ENCODE results near the gene CRYZL1. TPM values are rescaled to one million over a fixed set of nuclear protein-coding genes. Genes with fewer than 3 reads are reported as not detected.

Gene CRYZL1
- 11.7 to 14.0 TPM (median 13.3 TPM) in 5 replicates for total RNA-seq (2022; extraction: Qiagen RNA extraction; ENCODE audit: low read depth)

DNA sequence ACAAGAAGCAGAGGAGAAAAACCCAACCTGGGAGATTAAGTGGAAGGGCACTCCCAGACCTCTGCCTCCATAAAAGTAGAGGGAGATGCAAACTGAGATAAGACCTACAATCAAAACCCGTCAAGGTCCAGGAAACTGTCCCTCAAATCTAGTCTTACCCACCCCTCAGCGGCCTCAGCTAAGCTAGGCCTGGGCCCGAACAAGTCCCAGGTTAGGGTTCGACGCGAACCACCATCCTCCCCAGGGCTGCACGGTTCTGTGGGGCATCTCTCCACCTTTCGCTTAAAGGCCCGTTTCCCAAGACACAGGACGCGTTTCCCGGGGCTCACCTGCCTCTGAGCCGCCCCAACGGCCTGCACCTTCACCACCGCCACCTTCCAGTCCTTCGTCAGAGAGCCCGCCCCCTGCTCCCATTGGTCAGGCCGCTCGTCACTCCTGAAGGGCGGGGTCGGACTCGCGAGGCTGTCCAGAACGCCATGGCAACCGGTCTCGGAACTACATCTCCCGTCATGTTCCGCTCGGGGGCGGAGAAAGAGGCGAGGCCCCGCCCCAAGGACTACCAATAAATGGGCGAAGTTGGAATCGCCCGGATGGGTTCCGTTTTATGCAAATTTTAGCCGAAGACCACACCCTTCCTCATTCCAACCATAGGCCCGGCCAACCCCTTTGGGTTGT lies at the start of gene CRYZL1:
TSS of gene CRYZL1 (minus strand) at position 390 of the 675 bp plus-strand sequence. CDS start 10,190 bp downstream, outside the sequence.

DNA sequence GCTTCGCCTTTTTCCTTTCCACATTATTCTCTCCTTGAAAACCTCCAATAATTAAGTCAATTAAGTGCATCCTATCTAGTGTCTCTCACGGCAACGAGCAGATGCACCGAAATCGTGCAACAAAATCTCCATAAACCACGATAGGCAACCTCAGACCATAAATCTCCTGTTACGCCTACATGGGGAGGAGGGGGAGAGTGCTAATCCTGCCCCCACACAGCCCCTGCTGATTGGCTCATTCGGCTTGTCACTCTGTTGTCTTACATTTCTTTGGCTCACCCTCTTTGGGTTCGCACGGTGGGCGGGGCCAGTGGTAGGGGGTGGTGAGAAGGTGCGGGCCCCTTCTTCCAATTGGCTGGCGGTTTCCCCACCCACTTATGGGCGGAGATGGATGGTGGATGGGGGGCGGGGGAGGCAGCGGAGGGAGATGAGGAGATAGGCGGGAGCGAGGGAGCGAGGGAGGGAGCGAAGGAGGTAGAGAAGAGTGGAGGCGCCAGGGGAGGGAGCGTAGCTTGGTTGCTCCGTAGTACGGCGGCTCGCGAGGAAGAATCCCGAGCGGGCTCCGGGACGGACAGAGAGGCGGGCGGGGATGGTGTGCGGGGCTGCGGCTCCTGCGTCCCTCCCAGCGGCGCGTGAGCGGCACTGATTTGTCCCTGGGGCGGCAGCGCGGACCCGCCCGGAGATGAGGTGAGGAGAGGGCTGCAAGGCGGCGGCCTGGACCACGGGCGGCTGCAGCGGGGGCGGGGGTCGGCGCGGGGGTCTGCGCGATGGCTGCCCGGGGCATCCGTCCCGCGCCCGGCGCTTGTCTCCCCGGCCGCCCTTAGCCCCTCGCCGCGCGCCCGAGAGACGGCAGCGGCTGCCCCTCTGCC lies 720 bp upstream of the CRYZL1 start, which contains the start of gene ITSN1:
TSS of gene ITSN1 (plus strand) at position 475 of the 869 bp plus-strand sequence. CDS start 76,328 bp downstream, outside the sequence.

GRCh38 chr21:33588485-33589335 lies 52.8 kb downstream of the CRYZL1 start, which contains the start of gene DONSON:
TSS of gene DONSON (minus strand) at chr21:33588684. CDS start at chr21:33588641, 43 bp downstream.

DNA sequence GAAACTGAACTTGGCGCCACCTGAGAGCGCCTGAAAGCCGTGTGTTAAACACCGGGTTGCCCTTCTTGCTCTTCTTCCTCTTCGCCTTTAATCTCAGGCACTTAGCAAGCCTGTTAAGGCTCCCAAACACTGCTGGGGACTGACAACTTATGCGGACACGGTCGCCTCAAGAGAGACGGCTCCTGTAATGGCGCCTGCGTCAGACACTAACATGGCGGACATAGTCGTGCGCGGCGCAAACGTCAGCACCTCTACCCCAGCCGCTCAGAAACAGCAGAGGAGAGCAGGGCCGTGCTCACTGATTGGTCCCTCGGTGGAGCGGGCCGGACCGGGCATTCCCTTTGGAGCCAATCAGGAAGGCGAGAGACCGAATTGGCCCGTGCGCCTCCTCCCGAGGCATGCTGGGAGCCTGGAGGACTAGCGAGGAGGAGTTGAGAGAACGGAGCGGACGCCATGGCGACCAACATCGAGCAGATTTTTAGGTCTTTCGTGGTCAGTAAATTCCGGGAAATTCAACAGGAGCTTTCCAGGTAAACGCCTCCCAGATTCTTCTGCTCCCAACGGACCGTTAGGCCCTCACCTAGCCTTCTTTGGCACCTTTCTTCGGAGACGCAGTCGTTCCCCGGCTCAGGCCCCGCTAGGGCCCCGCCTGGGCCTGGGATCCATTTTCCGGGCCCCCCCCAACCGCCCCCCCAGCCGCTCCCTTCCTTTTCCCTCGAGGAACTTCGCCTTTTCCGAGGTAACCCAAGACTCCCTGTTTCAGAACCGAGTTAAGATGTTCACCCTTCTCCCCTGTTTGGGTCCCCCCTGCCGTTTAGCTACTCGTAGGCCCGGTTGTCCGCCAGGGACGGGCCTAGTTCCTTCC lies 98.7 kb downstream of the CRYZL1 start, which contains the start of gene SON:
TSS of gene SON (plus strand) at position 399 of the 865 bp plus-strand sequence. CDS start at position 454, 55 bp downstream.

DNA sequence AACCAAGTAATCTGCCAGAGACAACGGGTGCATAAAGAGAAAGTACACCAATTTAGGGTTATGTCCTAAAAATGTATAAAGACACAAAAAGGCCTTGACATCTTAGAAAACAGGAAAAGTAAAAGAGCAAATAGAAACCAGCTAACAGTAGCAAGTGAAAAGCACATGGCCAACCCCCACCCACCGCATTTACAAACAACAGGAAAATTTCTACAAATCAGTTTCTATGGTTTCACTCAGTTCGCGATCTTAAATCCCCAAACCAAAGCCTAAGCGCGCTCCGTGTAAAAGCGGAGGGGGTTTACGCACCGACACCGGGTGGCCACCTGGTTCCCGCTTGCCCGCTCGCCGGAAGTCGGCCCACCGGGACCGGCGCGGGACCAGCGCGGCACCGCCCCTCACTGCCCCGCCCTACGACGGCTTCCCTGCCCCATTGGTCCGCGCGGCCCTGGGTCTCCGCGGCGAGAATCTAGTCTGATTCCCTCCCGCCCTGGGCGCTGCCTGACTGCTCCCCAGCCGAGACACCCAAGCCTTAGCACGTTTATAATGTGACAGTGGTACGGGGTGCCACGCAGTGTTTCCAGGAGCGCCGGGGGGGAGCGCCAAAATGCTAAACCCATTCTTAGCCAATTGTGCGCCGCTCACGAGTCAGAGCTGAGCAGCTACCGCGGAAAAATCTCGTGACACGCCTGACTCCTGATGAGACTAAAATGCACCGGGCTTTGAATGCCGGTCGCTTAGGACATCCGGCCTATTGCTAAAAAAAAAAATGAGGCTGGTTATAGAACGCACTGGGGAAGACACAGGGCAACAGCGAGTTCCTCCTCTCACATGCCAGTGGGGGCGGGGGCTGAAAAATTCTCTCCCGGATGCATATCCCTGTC lies 99.5 kb downstream of the CRYZL1 start, which contains the start of gene GART:
TSS of gene GART (minus strand) at position 362 of the 884 bp plus-strand sequence. CDS start 2,802 bp downstream, outside the sequence.

Other genes starting within 250 kb of the CRYZL1 start
- 47.0 to 57.9 TPM (median 54.6 TPM) in 5 replicates for gene IFNGR2, start 238.3 kb downstream of the CRYZL1 start, total RNA-seq (2022; extraction: Qiagen RNA extraction; ENCODE audit: low read depth)
- gene TMEM50B, start 161.8 kb downstream of the CRYZL1 start, total RNA-seq (2022; extraction: Qiagen RNA extraction; ENCODE audit: low read depth) = 8.6 to 12.2 TPM (median 10.4 TPM) in 5 replicates
- 0.17 to 0.54 TPM (median 0.27 TPM) in 5 replicates for gene DNAJC28, start 150.0 kb downstream of the CRYZL1 start, total RNA-seq (2022; extraction: Qiagen RNA extraction; ENCODE audit: low read depth)
- 63.4 to 74.1 TPM (median 65.1 TPM) in 5 replicates for gene GART, start 99.6 kb downstream of the CRYZL1 start, total RNA-seq (2022; extraction: Qiagen RNA extraction; ENCODE audit: low read depth)
- gene SON, start 98.7 kb downstream of the CRYZL1 start, total RNA-seq (2022; extraction: Qiagen RNA extraction; ENCODE audit: low read depth) = 75.2 to 93.6 TPM (median 86.1 TPM) in 5 replicates
- gene DONSON, start 53.1 kb downstream of the CRYZL1 start, total RNA-seq (2022; extraction: Qiagen RNA extraction; ENCODE audit: low read depth) = 13.3 to 20.4 TPM (median 17.3 TPM) in 5 replicates
- 16.2 to 20.8 TPM (median 18.9 TPM) in 5 replicates for gene ITSN1, start 760 bp upstream of the CRYZL1 start, total RNA-seq (2022; extraction: Qiagen RNA extraction; ENCODE audit: low read depth)